ENCODE results near the gene STEEP1. TPM values are rescaled to one million over a fixed set of nuclear protein-coding genes. Genes with fewer than 3 reads are reported as not detected.
A peak's percentile ranks its signal among the peaks of the same experiment; 100 is the strongest.

Gene STEEP1
- total RNA-seq (10 to 100 TPM in 2 of 4 donors, 1 to 10 TPM in 2; 8.1 to 15.4 (median 11.3) TPM), polyA plus RNA-seq (10 to 100 TPM in 2 of 3 donors, 1 to 10 TPM in 1; 8.0 to 14.7 (median 13.4) TPM)
- long read RNA-seq, donor 1, result 0 reads
- long read RNA-seq, donor 2, partial matches to known transcripts, result 0 of 3 reads
- long read RNA-seq, donor 2, other reads (novel, unspliced or antisense), result 0 of 3 reads

- H3K36me3 ChIP-seq (ENCODE audit: insufficient read depth in 1 of 2, low read depth in 1 of 2), result no peaks in the 10 kb centered on the region
- ATAC-seq (peak; percentile 93 to 99 (median 98)), DNase-seq (peak; percentile 88 to 94)
- H3K27ac ChIP-seq, result peak within 1 kb of the TSS; percentile 79
- intact Hi-C loops (cut with DNase I), result no loop called here
- no peaks in the 10 kb centered on the region for H3K4me1 ChIP-seq
- H3K9me3 ChIP-seq, result no peaks in the 10 kb centered on the region
- H3K27me3 ChIP-seq (ENCODE audit: insufficient read depth in 3 of 3, low read length in 2 of 3), result no peaks in the 10 kb centered on the region
- no peak for TF ChIP-seq CTCF (IDR thresholded peaks at IDR 0.05)
- H3K4me3 ChIP-seq, result peak within 1 kb of the TSS; percentile 73
- 1 to 25% (median 2%) methylated on average over 25 to 27 of the region's 27 CpGs for WGBS, 3 donors
Measured at GRCh38 chrX:119565107-119565663, at the start of gene STEEP1. STEEP1 (minus strand) TSS chrX:119565409; CDS start chrX:119565355, 54 bp downstream.

- H3K9me3 ChIP-seq, result no peaks in the 10 kb centered on the region
- H3K4me1 ChIP-seq, result no peaks in the 10 kb centered on the region
- ATAC-seq (no peak), DNase-seq (no peak)
- WGBS, 3 donors, result 81 to 88% (median 84%) methylated on average over 8 to 13 of the region's 13 CpGs
- intact Hi-C loops (cut with DNase I), result loop anchor here in 1 of 2 donors (5.0 kb wide), 1 partner anchor 118 kb away; no protein-coding TSS in a partner anchor
- H3K27me3 ChIP-seq (ENCODE audit: insufficient read depth in 3 of 3, low read length in 2 of 3), result no peaks in the 10 kb centered on the region
- H3K36me3 ChIP-seq (ENCODE audit: insufficient read depth in 1 of 2, low read depth in 1 of 2), result no peaks in the 10 kb centered on the region
- TF ChIP-seq CTCF (IDR thresholded peaks at IDR 0.05), result no peak
- no peak overlapping the region for H3K4me3 ChIP-seq
- no peak overlapping the region for H3K27ac ChIP-seq
Measured at GRCh38 chrX:119614776-119615175, 49.6 kb upstream of the STEEP1 start.

- H3K36me3 ChIP-seq (ENCODE audit: insufficient read depth in 1 of 2, low read depth in 1 of 2), result no peaks in the 10 kb centered on the region
- DNase-seq, result no peak
- peak in 1 of 4 donors; percentile 7 for ATAC-seq
- no peaks in the 10 kb centered on the region for H3K9me3 ChIP-seq
- 36 to 58% (median 46%) methylated on average over 7 of the region's 7 CpGs for WGBS, 3 donors
- intact Hi-C loops (cut with DNase I), result loop anchor here in 1 of 2 donors (10.0 kb wide), 1 partner anchor 92 kb away; no protein-coding TSS in a partner anchor
- peak overlapping the region; percentile 71 for H3K4me3 ChIP-seq
- TF ChIP-seq CTCF (IDR thresholded peaks at IDR 0.05), result no peak
- no peaks in the 10 kb centered on the region for H3K27me3 ChIP-seq (ENCODE audit: insufficient read depth in 3 of 3, low read length in 2 of 3)
- no peaks in the 10 kb centered on the region for H3K4me1 ChIP-seq
- H3K27ac ChIP-seq, result peak overlapping the region; percentile 79
Measured at GRCh38 chrX:119607018-119607389, 41.8 kb upstream of the STEEP1 start.

- ATAC-seq (peak; percentile 92 to 98 (median 96)), DNase-seq (peak; percentile 92 to 95)
- no peak for TF ChIP-seq CTCF (IDR thresholded peaks at IDR 0.05)
- Histone ChIP-seq H3K4me3 (peak within 1 kb of the TSS; percentile 71), H3K27ac (peak within 1 kb of the TSS; percentile 79), H3K27me3 (ENCODE audit: insufficient read depth in 3 of 3, low read length in 2 of 3) (no peaks in the 10 kb centered on the region), H3K36me3 (ENCODE audit: insufficient read depth in 1 of 2, low read depth in 1 of 2) (no peaks in the 10 kb centered on the region), H3K9me3 (no peaks in the 10 kb centered on the region), H3K4me1 (no peaks in the 10 kb centered on the region)
- intact Hi-C loops (cut with DNase I), result loop anchor here in 1 of 2 donors (10.0 kb wide), 1 partner anchor 92 kb away; no protein-coding TSS in a partner anchor
- WGBS, 3 donors, result 1 to 42% (median 3%) methylated on average over 38 to 46 of the region's 46 CpGs
Measured at GRCh38 chrX:119606280-119607017, 41.2 kb upstream of the STEEP1 start, which contains the start of gene NKRF. NKRF (minus strand) TSS chrX:119606424.

Data from psoas muscle (tissue), 8 donors.